Measurements from ENCODE around the gene RPS6KA4.
"Not testable (repeated sequence)": the region's sequence is repeated elsewhere in the genome, so short reads cannot be mapped to it uniquely, and the experiment has no call there.

The RPS6KA4 gene

DNA sequence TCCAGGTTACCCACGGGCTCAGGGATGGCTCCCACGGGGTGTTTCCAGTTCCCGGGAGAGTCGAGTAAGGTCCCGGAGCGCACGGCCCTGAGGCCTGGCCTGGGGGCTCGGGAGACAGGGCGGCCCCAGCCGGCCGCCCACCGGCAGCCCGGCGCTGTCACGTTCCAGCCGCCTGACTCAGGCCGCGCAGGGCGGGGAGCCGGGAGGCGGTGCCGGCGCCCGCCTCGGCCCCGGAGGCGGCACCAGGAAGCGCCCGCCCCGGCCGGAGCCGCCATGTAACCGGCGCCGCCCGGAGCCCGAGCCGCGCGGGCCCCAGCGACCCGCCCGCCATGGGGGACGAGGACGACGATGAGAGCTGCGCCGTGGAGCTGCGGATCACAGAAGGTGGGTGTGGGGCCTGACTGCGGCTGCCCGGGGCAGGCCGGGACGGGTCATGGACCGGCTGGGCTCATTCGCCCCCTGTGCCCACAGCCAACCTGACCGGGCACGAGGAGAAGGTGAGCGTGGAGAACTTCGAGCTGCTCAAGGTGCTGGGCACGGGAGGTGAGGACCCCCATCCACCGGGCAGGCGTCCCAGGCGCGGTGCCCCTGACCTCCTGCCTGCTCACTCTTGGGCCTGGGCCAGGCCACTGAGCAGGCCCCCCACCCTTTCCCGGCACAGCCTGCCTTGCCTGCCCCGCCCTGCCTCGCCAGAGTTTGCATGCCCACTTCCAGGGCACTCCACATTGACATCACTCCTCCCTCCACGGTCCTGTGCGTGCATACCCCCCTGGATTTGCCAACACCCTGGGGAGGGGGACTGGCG lies at the start of gene RPS6KA4:
Gene RPS6KA4, plus strand, starts transcription at position 256 of the 805 bp plus-strand sequence. Its CDS starts 74 bp downstream, at position 330.
- Histone ChIP-seq H3K27ac (ENCODE audit: low read depth, low read length) (peak within 1 kb of the TSS; percentile 70), H3K36me3 (ENCODE audit: control insufficient read depth, insufficient read depth, low read length) (peaks cover 17% of the 10 kb centered on the region), H3K9ac (ENCODE audit: low read length) (peak within 1 kb of the TSS; percentile 82), H3K4me3 (ENCODE audit: low read length) (peak within 1 kb of the TSS; percentile 81), H3K27me3 (ENCODE audit: control insufficient read depth, insufficient read depth, low read length) (no peaks in the 10 kb centered on the region), H3K4me1 (ENCODE audit: control insufficient read depth, insufficient read depth, low read length) (peaks cover 7% of the 10 kb centered on the region)

DNA sequence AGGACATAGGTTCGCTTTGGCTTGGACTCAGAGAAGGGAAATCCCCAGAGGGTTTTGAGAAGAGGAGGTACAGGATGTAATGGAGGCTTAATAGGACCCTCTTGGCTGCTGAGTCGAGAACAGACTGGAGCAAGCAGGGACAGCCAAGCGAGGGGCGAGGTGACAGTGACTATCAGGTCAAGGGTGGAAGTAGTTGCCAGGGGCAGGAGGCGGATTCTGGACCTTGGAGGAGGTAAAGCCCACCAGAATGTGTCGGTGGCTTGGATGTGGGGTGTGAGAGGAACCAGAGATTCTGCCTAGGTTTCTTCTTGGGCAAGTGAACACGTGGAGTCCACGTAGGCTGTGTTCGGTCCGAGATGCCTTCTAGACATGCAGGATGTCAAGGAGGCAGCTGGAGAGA lies 46.0 kb upstream of the RPS6KA4 start:
- Histone ChIP-seq H3K4me3 (ENCODE audit: low read length) (no peak overlapping the region), H3K9ac (ENCODE audit: low read length) (no peak overlapping the region), H3K36me3 (ENCODE audit: control insufficient read depth, insufficient read depth, low read length) (peaks cover 7% of the 10 kb centered on the region), H3K27me3 (ENCODE audit: control insufficient read depth, insufficient read depth, low read length) (no peaks in the 10 kb centered on the region), H3K27ac (ENCODE audit: low read depth, low read length) (no peak overlapping the region), H3K4me1 (ENCODE audit: control insufficient read depth, insufficient read depth, low read length) (no peaks in the 10 kb centered on the region)

DNA sequence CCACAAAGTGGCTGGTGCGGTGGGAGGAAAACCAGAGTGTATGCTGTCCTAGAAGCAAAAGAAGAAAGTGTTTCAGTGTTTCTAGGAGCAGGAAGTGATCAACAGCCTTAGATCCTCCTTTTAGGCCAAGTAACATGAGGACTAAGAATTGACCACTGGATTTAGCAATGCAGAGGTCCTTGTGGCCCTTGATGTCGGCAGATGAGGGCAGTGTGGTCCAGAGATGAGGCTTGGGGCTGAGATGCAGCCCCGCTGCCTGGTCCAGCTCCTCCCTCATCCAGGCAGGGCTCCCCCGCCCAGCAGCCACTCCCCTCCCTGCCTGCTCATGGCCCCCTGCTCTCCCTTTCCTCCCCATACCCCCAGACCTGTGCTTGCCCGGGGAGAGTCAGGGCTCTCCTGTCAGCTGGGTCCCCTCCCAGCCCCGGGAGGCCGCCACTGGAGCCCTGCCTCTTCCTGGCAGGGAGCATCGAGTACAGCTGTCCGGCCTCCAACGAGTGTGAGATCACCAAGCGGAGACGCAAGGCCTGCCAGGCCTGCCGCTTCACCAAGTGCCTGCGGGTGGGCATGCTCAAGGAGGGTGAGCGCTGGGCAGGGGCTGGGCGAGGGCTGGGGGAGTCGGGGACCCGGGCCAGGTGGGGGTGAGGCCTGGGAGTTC lies 45.3 kb upstream of the RPS6KA4 start:
- H3K9ac ChIP-seq (ENCODE audit: low read length), result no peak overlapping the region
- no peak overlapping the region for H3K4me3 ChIP-seq (ENCODE audit: low read length)
- H3K36me3 ChIP-seq (ENCODE audit: control insufficient read depth, insufficient read depth, low read length), result peaks cover 7% of the 10 kb centered on the region
- H3K4me1 ChIP-seq (ENCODE audit: control insufficient read depth, insufficient read depth, low read length), result no peaks in the 10 kb centered on the region
- H3K27ac ChIP-seq (ENCODE audit: low read depth, low read length), result no peak overlapping the region
- H3K27me3 ChIP-seq (ENCODE audit: control insufficient read depth, insufficient read depth, low read length), result no peaks in the 10 kb centered on the region

DNA sequence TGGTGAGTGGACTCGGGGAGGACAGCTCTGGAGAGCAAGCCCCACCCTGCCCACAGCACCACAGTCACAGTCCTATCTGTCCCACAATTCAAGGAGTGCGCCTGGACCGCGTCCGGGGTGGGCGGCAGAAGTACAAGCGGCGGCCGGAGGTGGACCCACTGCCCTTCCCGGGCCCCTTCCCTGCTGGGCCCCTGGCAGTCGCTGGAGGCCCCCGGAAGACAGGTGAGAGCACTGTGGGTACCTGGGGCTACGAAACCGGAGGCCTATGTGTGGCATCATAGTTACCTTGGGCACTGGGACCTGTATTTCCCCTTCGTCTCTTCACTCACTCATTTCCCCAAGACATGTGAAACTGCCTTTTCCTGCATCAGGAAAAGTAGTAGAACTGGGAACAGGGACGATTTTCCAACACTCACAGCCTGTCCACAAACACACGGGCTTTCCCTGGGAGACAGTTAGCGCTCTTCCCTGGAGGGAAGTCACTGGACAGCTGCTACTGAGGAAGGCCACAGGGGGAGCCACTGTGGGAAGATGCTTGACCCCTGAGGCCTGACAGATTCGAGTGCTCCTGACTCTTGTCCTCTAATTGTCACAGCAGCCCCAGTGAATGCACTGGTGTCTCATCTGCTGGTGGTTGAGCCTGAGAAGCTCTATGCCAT lies 44.7 kb upstream of the RPS6KA4 start:
- no peak overlapping the region for H3K4me3 ChIP-seq (ENCODE audit: low read length)
- H3K27ac ChIP-seq (ENCODE audit: low read depth, low read length), result no peak overlapping the region

DNA sequence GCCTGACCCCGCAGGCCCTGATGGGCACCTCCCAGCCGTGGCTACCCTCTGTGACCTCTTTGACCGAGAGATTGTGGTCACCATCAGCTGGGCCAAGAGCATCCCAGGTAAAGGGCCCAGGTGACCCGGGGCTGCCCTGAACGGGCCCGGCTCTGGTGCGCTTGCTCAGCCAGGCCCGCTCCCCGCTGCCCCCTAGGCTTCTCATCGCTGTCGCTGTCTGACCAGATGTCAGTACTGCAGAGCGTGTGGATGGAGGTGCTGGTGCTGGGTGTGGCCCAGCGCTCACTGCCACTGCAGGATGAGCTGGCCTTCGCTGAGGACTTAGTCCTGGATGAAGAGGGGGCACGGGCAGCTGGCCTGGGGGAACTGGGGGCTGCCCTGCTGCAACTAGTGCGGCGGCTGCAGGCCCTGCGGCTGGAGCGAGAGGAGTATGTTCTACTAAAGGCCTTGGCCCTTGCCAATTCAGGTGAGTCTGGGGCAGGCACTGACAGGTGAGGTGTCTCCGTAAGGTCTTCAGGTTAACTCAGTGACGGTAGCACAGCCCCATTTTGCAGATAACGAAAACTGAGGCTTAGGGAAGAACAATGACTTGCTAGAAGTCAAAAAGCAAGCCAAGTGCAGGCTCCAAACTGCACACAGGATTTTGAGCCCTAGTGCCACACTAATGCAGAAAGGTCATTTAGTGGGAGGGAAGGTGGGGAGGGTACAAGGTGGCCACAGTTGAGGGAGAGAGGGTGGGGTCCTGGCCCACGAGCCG lies 44.0 kb upstream of the RPS6KA4 start:
- no peak overlapping the region for H3K27ac ChIP-seq (ENCODE audit: low read depth, low read length)
- peaks cover 4% of the 10 kb centered on the region for H3K4me1 ChIP-seq (ENCODE audit: control insufficient read depth, insufficient read depth, low read length)
- H3K4me3 ChIP-seq (ENCODE audit: low read length), result no peak overlapping the region
- no peak overlapping the region for H3K9ac ChIP-seq (ENCODE audit: low read length)
- no peaks in the 10 kb centered on the region for H3K27me3 ChIP-seq (ENCODE audit: control insufficient read depth, insufficient read depth, low read length)
- H3K36me3 ChIP-seq (ENCODE audit: control insufficient read depth, insufficient read depth, low read length), result peaks cover 7% of the 10 kb centered on the region

More for the DNA sequence above, 44.7 kb upstream of the RPS6KA4 start:
- H3K27me3 ChIP-seq (ENCODE audit: control insufficient read depth, insufficient read depth, low read length), result no peaks in the 10 kb centered on the region
- peaks cover 4% of the 10 kb centered on the region for H3K4me1 ChIP-seq (ENCODE audit: control insufficient read depth, insufficient read depth, low read length)
- H3K9ac ChIP-seq (ENCODE audit: low read length), result no peak overlapping the region
- H3K36me3 ChIP-seq (ENCODE audit: control insufficient read depth, insufficient read depth, low read length), result peaks cover 7% of the 10 kb centered on the region

DNA sequence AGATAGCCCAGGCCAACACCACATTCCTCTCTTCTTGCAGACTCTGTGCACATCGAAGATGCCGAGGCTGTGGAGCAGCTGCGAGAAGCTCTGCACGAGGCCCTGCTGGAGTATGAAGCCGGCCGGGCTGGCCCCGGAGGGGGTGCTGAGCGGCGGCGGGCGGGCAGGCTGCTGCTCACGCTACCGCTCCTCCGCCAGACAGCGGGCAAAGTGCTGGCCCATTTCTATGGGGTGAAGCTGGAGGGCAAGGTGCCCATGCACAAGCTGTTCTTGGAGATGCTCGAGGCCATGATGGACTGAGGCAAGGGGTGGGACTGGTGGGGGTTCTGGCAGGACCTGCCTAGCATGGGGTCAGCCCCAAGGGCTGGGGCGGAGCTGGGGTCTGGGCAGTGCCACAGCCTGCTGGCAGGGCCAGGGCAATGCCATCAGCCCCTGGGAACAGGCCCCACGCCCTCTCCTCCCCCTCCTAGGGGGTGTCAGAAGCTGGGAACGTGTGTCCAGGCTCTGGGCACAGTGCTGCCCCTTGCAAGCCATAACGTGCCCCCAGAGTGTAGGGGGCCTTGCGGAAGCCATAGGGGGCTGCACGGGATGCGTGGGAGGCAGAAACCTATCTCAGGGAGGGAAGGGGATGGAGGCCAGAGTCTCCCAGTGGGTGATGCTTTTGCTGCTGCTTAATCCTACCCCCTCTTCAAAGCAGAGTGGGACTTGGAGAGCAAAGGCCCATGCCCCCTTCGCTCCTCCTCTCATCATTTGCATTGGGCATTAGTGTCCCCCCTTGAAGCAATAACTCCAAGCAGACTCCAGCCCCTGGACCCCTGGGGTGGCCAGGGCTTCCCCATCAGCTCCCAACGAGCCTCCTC lies 43.1 kb upstream of the RPS6KA4 start:
- not testable (repeated sequence) for H3K27ac ChIP-seq (ENCODE audit: low read depth, low read length); H3K27me3 ChIP-seq (ENCODE audit: control insufficient read depth, insufficient read depth, low read length); H3K36me3 ChIP-seq (ENCODE audit: control insufficient read depth, insufficient read depth, low read length); H3K9ac ChIP-seq (ENCODE audit: low read length); H3K4me3 ChIP-seq (ENCODE audit: low read length); H3K4me1 ChIP-seq (ENCODE audit: control insufficient read depth, insufficient read depth, low read length)

DNA sequence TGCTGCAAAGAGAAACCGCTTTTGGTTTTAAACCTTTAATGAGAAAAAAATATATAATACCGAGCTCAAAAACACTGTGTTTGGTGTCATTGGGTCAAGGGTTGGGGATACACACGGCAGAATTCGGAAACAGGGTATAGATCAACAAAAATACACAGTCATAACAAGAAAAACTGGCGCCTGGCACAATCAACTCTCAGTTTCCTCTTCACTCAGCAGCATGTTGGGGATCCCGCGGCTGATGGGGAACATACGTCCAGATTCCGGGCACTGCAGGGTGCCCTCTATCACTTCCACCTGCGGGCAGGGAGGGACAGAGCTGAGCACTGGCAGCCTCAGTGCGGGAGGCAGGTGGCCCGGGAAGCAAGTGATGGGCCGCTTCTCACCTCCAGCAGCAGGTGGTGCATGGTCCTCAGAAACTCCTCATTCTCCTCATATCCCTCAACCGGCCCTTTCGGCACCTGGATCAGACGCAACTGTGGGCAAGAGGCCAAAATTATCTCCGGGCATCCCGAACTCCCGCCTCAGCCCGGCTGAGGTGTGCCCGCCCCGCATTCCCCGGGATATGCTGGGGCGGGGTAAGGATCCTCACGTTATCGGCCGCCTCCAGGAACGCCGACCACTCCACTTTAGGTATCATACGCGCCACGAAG lies 42.2 kb upstream of the RPS6KA4 start:
- H3K27ac ChIP-seq (ENCODE audit: low read depth, low read length), result peak overlapping the region; percentile 97
- H3K27me3 ChIP-seq (ENCODE audit: control insufficient read depth, insufficient read depth, low read length), result no peaks in the 10 kb centered on the region
- peak overlapping the region; percentile 78 for H3K4me3 ChIP-seq (ENCODE audit: low read length)
- H3K4me1 ChIP-seq (ENCODE audit: control insufficient read depth, insufficient read depth, low read length), result peaks cover 4% of the 10 kb centered on the region
- H3K36me3 ChIP-seq (ENCODE audit: control insufficient read depth, insufficient read depth, low read length), result peaks cover 12% of the 10 kb centered on the region
- peak overlapping the region; percentile 66 for H3K9ac ChIP-seq (ENCODE audit: low read length)

DNA sequence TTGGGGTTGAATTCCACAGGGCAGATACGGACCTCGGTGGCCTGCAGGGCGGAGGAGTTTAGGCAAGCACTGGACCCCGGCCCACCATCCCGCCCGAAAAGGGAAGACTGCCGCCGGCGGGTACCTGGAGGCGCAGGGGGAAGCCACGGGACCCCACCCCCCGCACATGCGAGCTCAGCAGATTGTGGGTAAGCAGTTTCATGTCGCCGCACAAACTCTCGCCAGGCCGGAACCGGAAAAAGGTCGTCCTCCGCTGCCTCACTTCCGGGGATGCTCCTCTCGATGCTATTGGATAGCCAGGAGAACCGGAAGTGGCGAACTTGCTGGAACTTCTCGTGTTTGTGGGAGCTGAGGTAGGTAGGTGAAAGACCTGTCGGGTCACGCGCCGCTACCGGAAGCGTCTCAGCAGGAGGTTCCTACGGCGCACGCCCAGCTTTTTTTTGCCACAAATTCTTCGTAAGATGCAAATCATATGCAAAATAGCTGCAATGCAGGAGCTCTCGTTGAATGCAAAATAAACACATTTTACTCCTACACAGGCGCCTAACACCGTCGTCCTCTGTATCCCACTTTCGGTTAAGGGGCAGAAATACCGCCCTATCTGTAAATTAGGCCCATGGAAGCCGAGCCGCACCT lies 41.5 kb upstream of the RPS6KA4 start, which contains the start of gene TRMT112:
Gene TRMT112, minus strand, starts transcription at position 235 of the 636 bp plus-strand sequence. Its CDS starts 33 bp downstream, at position 202.
- H3K4me1 ChIP-seq (ENCODE audit: control insufficient read depth, insufficient read depth, low read length), result peaks cover 4% of the 10 kb centered on the region
- peak within 1 kb of the TSS; percentile 97 for H3K27ac ChIP-seq (ENCODE audit: low read depth, low read length)
- H3K4me3 ChIP-seq (ENCODE audit: low read length), result peak within 1 kb of the TSS; percentile 78
- H3K9ac ChIP-seq (ENCODE audit: low read length), result peak within 1 kb of the TSS; percentile 72
- H3K27me3 ChIP-seq (ENCODE audit: control insufficient read depth, insufficient read depth, low read length), result no peaks in the 10 kb centered on the region
- H3K36me3 ChIP-seq (ENCODE audit: control insufficient read depth, insufficient read depth, low read length), result peaks cover 13% of the 10 kb centered on the region

DNA sequence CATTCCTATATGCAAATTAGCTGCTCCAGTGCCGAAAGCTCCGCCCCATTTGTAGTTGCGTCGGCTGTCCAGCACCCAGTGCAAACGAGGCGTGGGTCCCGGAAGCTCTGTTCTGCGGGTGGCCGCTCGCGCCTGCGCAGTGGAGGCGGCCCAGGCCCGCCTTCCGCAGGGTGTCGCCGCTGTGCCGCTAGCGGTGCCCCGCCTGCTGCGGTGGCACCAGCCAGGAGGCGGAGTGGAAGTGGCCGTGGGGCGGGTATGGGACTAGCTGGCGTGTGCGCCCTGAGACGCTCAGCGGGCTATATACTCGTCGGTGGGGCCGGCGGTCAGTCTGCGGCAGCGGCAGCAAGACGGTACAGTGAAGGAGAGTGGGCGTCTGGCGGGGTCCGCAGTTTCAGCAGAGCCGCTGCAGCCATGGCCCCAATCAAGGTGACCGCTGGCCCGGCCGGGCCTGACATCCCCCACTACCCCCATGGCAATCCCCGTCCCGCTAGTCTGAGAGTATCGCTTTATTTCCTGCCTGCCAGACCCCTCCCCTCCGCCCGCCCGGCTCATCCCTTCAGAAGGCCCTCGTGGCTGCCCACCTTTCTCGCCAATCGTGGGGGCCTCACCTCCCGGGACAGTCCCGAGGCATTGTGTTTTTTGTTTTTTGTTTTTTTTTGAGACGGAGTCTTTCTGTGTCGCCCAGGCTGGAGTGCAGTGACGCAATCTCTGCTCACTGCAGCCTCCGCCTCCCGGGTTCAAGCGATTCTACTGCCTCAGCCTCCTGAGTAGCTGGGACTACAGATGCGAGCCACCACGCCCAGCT lies 40.8 kb upstream of the RPS6KA4 start, which contains the start of gene PRDX5:
Gene PRDX5, plus strand, starts transcription at position 161 of the 805 bp plus-strand sequence. Its CDS starts 95 bp downstream, at position 256.
- H3K27me3 ChIP-seq (ENCODE audit: control insufficient read depth, insufficient read depth, low read length), result no peaks in the 10 kb centered on the region
- H3K36me3 ChIP-seq (ENCODE audit: control insufficient read depth, insufficient read depth, low read length), result peaks cover 15% of the 10 kb centered on the region
- peak within 1 kb of the TSS; percentile 72 for H3K9ac ChIP-seq (ENCODE audit: low read length)
- H3K4me3 ChIP-seq (ENCODE audit: low read length), result peak within 1 kb of the TSS; percentile 78
- H3K4me1 ChIP-seq (ENCODE audit: control insufficient read depth, insufficient read depth, low read length), result peaks cover 4% of the 10 kb centered on the region
- peak within 1 kb of the TSS; percentile 97 for H3K27ac ChIP-seq (ENCODE audit: low read depth, low read length)
